Body of pancreas (tissue), 4 donors: ENCODE data around the gene RBMS3.

ENCODE experiments used
- POLR2A ChIP-seq, 3 donors: fragments of 450-650 bp; IDR thresholded peaks; one replicate each; pipeline ENCODE4 v1.6.1; 2016; ENCODE audit warnings: antibody characterized with exemption in 3 of 3, mild to moderate bottlenecking in 2 of 3
- TF ChIP-seq, protein P1 (sequence below), 7 experiments: fragments of 450-650 bp in 4 of 7; fragments of 200-600 bp in 3 of 7; sonication (generic) in 3 of 7; IDR thresholded peaks; one replicate each; pipeline ENCODE4 v1.5.1; 2016 to 2019; ENCODE audit warnings: antibody characterized with exemption in 7 of 7

DNA sequence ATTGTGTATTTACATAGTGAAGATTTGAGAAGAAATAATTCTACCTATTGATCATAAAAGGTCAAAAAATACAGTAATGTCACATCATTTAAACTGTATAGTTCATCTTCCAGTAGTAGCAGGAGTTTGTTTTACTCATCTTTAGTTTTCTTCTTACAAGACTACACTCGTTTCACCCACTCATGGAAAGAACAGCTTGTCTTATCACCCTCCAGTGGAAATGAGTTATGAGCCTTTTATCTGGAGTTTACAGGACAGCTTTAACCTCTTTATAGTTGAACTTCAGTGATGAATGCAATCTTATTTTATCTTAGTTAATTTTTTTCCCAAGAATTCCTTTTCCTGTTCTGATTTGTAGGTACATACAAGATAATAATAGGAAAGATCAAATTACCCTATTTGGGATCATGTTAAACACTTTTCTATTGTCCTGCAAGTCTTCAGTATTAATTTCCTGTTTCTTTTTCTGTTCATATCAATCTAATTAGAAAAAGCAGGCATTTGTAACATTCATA, 36.8 kb downstream of the RBMS3 start:
- TF ChIP-seq, protein P1, sequence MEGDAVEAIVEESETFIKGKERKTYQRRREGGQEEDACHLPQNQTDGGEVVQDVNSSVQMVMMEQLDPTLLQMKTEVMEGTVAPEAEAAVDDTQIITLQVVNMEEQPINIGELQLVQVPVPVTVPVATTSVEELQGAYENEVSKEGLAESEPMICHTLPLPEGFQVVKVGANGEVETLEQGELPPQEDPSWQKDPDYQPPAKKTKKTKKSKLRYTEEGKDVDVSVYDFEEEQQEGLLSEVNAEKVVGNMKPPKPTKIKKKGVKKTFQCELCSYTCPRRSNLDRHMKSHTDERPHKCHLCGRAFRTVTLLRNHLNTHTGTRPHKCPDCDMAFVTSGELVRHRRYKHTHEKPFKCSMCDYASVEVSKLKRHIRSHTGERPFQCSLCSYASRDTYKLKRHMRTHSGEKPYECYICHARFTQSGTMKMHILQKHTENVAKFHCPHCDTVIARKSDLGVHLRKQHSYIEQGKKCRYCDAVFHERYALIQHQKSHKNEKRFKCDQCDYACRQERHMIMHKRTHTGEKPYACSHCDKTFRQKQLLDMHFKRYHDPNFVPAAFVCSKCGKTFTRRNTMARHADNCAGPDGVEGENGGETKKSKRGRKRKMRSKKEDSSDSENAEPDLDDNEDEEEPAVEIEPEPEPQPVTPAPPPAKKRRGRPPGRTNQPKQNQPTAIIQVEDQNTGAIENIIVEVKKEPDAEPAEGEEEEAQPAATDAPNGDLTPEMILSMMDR (IDR thresholded peaks at IDR 0.05) = no peak
- TF ChIP-seq POLR2A (IDR thresholded peaks at IDR 0.05) = no peak
